Measurements from ENCODE around the gene PKLR.

Gene PKLR

GRCh38 chr1:155244368-155245162, 56.7 kb downstream of the PKLR start:
- Histone ChIP-seq H2AFZ (ENCODE audit: low read depth, low read length) (peak overlapping the region; percentile 96), H3K4me1 (ENCODE audit: insufficient read depth, low read length) (peaks cover 50% of the 10 kb centered on the region), H3K36me3 (ENCODE audit: insufficient read depth, low read length) (peaks cover 22% of the 10 kb centered on the region), H3K4me2 (ENCODE audit: insufficient read depth, low read length) (peak overlapping the region; percentile 72), H3K4me3 (ENCODE audit: low read depth in 1 of 2, low read length in 2 of 2) (peak overlapping the region; percentile 74 to 82; a peak in 3 of 4 replicates), H3K27me3 (ENCODE audit: insufficient read depth, low read length, poor library complexity) (no peaks in the 10 kb centered on the region), H3K27ac (ENCODE audit: low read length) (peak overlapping the region; percentile 96), H3K9me3 (ENCODE audit: insufficient read depth, low read length, severe bottlenecking) (no peaks in the 10 kb centered on the region), H3K79me2 (ENCODE audit: insufficient read depth, low read length) (peaks cover 33% of the 10 kb centered on the region), H3K9ac (ENCODE audit: low read depth, low read length) (peak overlapping the region; percentile 83), H4K20me1 (ENCODE audit: insufficient read depth, low read length) (no peaks in the 10 kb centered on the region)
- ATAC-seq (ENCODE audit: insufficient read depth, low read depth) (peak; percentile 96), DNase-seq (peak; percentile 100)
- TF ChIP-seq EZH2 (IDR thresholded peaks at IDR 0.05; ENCODE audit: borderline replicate concordance, low read depth, low read length, severe bottlenecking) (no peak), CTCF (IDR thresholded peaks at IDR 0.05; ENCODE audit: borderline replicate concordance, extremely low read depth, low read length, poor library complexity, severe bottlenecking) (peak; percentile 56)

GRCh38 chr1:155242805-155243358, 58.4 kb downstream of the PKLR start:
- H3K36me3 ChIP-seq (ENCODE audit: insufficient read depth, low read length) = peaks cover 17% of the 10 kb centered on the region
- no peak for ATAC-seq (ENCODE audit: insufficient read depth, low read depth)
- peak overlapping the region; percentile 96 for H3K27ac ChIP-seq (ENCODE audit: low read length)
- peak overlapping the region; percentile 72 for H3K4me2 ChIP-seq (ENCODE audit: insufficient read depth, low read length)
- peaks cover 34% of the 10 kb centered on the region for H3K79me2 ChIP-seq (ENCODE audit: insufficient read depth, low read length)
- H3K9ac ChIP-seq (ENCODE audit: low read depth, low read length) = peak overlapping the region; percentile 83
- H2AFZ ChIP-seq (ENCODE audit: low read depth, low read length) = no peak overlapping the region
- peak overlapping the region; percentile 74 to 82; a peak in 3 of 4 replicates for H3K4me3 ChIP-seq (ENCODE audit: low read depth in 1 of 2, low read length in 2 of 2)
- no peaks in the 10 kb centered on the region for H4K20me1 ChIP-seq (ENCODE audit: insufficient read depth, low read length)
- no peaks in the 10 kb centered on the region for H3K9me3 ChIP-seq (ENCODE audit: insufficient read depth, low read length, severe bottlenecking)
- TF ChIP-seq EZH2 (IDR thresholded peaks at IDR 0.05; ENCODE audit: borderline replicate concordance, low read depth, low read length, severe bottlenecking) (no peak), CTCF (IDR thresholded peaks at IDR 0.05; ENCODE audit: borderline replicate concordance, extremely low read depth, low read length, poor library complexity, severe bottlenecking) (no peak)
- no peak for DNase-seq
- peaks cover 51% of the 10 kb centered on the region for H3K4me1 ChIP-seq (ENCODE audit: insufficient read depth, low read length)
- no peaks in the 10 kb centered on the region for H3K27me3 ChIP-seq (ENCODE audit: insufficient read depth, low read length, poor library complexity)

GRCh38 chr1:155241841-155242264, 59.4 kb downstream of the PKLR start:
- TF ChIP-seq CTCF (IDR thresholded peaks at IDR 0.05; ENCODE audit: borderline replicate concordance, extremely low read depth, low read length, poor library complexity, severe bottlenecking) (no peak), EZH2 (IDR thresholded peaks at IDR 0.05; ENCODE audit: borderline replicate concordance, low read depth, low read length, severe bottlenecking) (no peak)
- H4K20me1 ChIP-seq (ENCODE audit: insufficient read depth, low read length) = no peaks in the 10 kb centered on the region
- peak overlapping the region; percentile 51 for H3K27ac ChIP-seq (ENCODE audit: low read length)
- H3K4me1 ChIP-seq (ENCODE audit: insufficient read depth, low read length) = peaks cover 51% of the 10 kb centered on the region
- H3K36me3 ChIP-seq (ENCODE audit: insufficient read depth, low read length) = peaks cover 17% of the 10 kb centered on the region
- peak overlapping the region; percentile 82 for H3K4me2 ChIP-seq (ENCODE audit: insufficient read depth, low read length)
- no peaks in the 10 kb centered on the region for H3K9me3 ChIP-seq (ENCODE audit: insufficient read depth, low read length, severe bottlenecking)
- peak overlapping the region; percentile 49 for H3K9ac ChIP-seq (ENCODE audit: low read depth, low read length)
- ATAC-seq (ENCODE audit: insufficient read depth, low read depth) = no peak
- H3K27me3 ChIP-seq (ENCODE audit: insufficient read depth, low read length, poor library complexity) = no peaks in the 10 kb centered on the region
- no peak overlapping the region for H2AFZ ChIP-seq (ENCODE audit: low read depth, low read length)
- 0 out of 4 replicates have a peak overlapping the region, but pooled peaks of 1 of the 2 experiments have one; percentile 60 for H3K4me3 ChIP-seq (ENCODE audit: low read depth in 1 of 2, low read length in 2 of 2)
- peaks cover 34% of the 10 kb centered on the region for H3K79me2 ChIP-seq (ENCODE audit: insufficient read depth, low read length)
- DNase-seq = no peak

Data from DND-41 (cell line).